ENCODE data around the gene MST1R.
"Not testable (repeated sequence)": the region's sequence is repeated elsewhere in the genome, so short reads cannot be mapped to it uniquely, and the experiment has no call there.

Gene MST1R

GRCh38 chr3:49911124-49911420 is 7.4 kb upstream of the MST1R start:
- no peak for DNase-seq

GRCh38 chr3:49910409-49911123 is 6.9 kb upstream of the MST1R start:
- DNase-seq, result no peak

GRCh38 chr3:49908373-49909199 is 4.9 kb upstream of the MST1R start:
- no peak for DNase-seq

- DNase-seq, result peak in 1 of 4 experiments; percentile 13
Observed at GRCh38 chr3:49906073-49906743, 2.5 kb upstream of the MST1R start.

GRCh38 chr3:49904448-49904847 is 775 bp upstream of the MST1R start:
- DNase-seq, result not testable (repeated sequence)

- no peak for DNase-seq
Observed at GRCh38 chr3:49902511-49903345, 945 bp downstream of the MST1R start.

GRCh38 chr3:49901366-49902339 is 2.0 kb downstream of the MST1R start:
- no peak for DNase-seq

GRCh38 chr3:49900491-49901153 is 3.1 kb downstream of the MST1R start:
- no peak for DNase-seq

- DNase-seq, result no peak
Observed at GRCh38 chr3:49899815-49900214, 3.9 kb downstream of the MST1R start.

GRCh38 chr3:49898991-49899390 is 4.7 kb downstream of the MST1R start:
- DNase-seq, result no peak

- no peak for DNase-seq
Observed at GRCh38 chr3:49896345-49896744, 7.3 kb downstream of the MST1R start.

GRCh38 chr3:49895791-49896190 is 7.9 kb downstream of the MST1R start:
- DNase-seq, result no peak

- DNase-seq, result no peak
Observed at GRCh38 chr3:49889296-49889695, 14.4 kb downstream of the MST1R start.

- no peak for DNase-seq
Observed at GRCh38 chr3:49886922-49887265, 16.8 kb downstream of the MST1R start.

GRCh38 chr3:49883998-49884397 is 19.7 kb downstream of the MST1R start:
- DNase-seq, result no peak

- DNase-seq, result no peak
Observed at GRCh38 chr3:49882166-49882565, 21.5 kb downstream of the MST1R start.

- DNase-seq, result no peak
Observed at GRCh38 chr3:49880581-49881315, 22.9 kb downstream of the MST1R start.

- DNase-seq, result no peak
Observed at GRCh38 chr3:49879721-49880120, 24.0 kb downstream of the MST1R start.

GRCh38 chr3:49878686-49879085 is 25.0 kb downstream of the MST1R start:
- no peak for DNase-seq

GRCh38 chr3:49877716-49878115 is 26.0 kb downstream of the MST1R start:
- no peak for DNase-seq

GRCh38 chr3:49876567-49876966 is 27.1 kb downstream of the MST1R start:
- no peak for DNase-seq

Data from activated CD4-positive, CD25-positive, alpha-beta regulatory T cell (primary cell).